BLaER1 (cell line): Measurements from ENCODE around the gene PHOSPHO2.
"Not testable (repeated sequence)": the region's sequence is repeated elsewhere in the genome, so short reads cannot be mapped to it uniquely, and the experiment has no call there.

Experiments
- H3K27ac ChIP-seq: shearing (Covaris generic); formaldehyde crosslinking; 2 replicates; pipeline ENCODE4 v1.8.1; 2022
- H3K27me3 ChIP-seq: shearing (Covaris generic); formaldehyde crosslinking; 2 replicates; pipeline ENCODE4 v1.8.1; 2022
- H3K36me3 ChIP-seq: shearing (Covaris generic); formaldehyde crosslinking; 2 replicates; pipeline ENCODE4 v1.8.1; 2022
- H3K4me1 ChIP-seq: shearing (Covaris generic); formaldehyde crosslinking; 2 replicates; pipeline ENCODE4 v1.8.1; 2022
- H3K4me2 ChIP-seq: shearing (Covaris generic); formaldehyde crosslinking; 2 replicates; pipeline ENCODE4 v1.8.1; 2022
- H3K4me3 ChIP-seq: shearing (Covaris generic); formaldehyde crosslinking; 2 replicates; pipeline ENCODE4 v1.8.1; 2022
- H3K9ac ChIP-seq: shearing (Covaris generic); formaldehyde crosslinking; 2 replicates; pipeline ENCODE4 v1.8.1; 2022
- H3K9me3 ChIP-seq: shearing (Covaris generic); formaldehyde crosslinking; 2 replicates; pipeline ENCODE4 v1.8.1; 2022
- H4K20me1 ChIP-seq: shearing (Covaris generic); formaldehyde crosslinking; 2 replicates; pipeline ENCODE4 v1.8.1; 2022
- Cebpa-rat ChIP-seq: shearing (Covaris generic); IDR thresholded peaks from 2 replicates; pipeline ENCODE4 v1.8.1; 2022

Gene PHOSPHO2

DNA sequence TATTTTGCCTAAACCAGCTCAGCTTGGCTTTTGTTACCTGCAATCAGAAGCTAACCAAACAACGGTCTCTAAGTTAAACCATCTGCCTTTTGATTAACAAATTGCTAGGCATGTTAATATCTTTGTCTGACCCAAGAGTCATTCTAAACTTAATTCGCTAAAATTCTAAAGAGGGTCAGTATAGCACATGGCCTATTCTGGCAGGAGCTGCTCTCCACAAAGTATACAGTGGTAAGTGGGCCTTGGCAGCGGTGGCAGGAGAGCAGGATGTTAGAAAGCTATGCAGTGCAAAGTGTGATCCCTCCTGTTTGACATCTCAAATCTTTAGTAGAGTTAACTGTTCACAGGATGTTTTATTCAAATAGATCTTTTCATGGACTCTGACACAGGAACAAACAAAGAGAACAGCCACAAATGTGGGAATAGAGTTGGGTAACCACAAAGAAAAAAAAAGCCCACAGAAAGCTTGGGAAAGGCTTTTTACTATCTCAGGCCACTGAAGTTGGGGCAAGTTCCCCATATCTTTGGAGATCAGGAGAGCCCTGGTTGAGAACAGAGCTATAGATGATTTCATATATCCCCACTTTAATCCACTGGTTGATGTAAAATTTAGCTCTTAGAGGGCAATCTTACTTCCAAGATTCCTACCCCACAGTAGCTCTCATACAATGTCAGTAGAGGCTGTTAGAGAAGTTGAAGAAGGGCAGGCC lies 10.7 kb upstream of the PHOSPHO2 start:
- Histone ChIP-seq H3K9ac (no peak overlapping the region), H3K4me3 (no peak overlapping the region), H3K36me3 (no peaks in the 10 kb centered on the region), H4K20me1 (no peaks in the 10 kb centered on the region), H3K9me3 (peaks cover 13% of the 10 kb centered on the region), H3K27me3 (no peaks in the 10 kb centered on the region), H3K27ac (no peak overlapping the region), H3K4me2 (no peak overlapping the region), H3K4me1 (no peaks in the 10 kb centered on the region)
- no peak for TF ChIP-seq Cebpa-rat

- H4K20me1 ChIP-seq = no peaks in the 10 kb centered on the region
These were observed 10.1 kb upstream of the PHOSPHO2 start for GRCh38 chr2:169684135-169684565.

DNA sequence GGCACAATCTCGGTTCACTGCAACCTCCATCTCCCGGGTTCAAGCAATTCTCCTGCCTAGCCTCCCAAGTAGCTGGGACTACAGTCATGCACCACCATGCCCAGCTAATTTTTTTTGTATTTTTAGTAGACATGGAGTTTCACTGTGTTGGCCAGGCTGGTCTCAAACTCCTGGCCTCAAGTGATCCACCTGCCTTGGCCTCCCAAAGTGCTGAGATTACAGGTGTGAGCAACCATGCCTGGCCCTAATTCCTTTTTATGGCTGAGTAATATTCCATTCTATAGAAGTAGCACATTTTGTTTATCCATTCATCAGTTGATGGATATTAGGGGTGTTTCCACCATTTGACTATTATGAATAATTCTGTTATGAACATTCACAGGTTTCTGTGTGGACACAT lies 9.6 kb upstream of the PHOSPHO2 start:
- H3K4me2 ChIP-seq, H3K9ac ChIP-seq, H3K4me3 ChIP-seq, H3K36me3 ChIP-seq, H3K27me3 ChIP-seq, H3K27ac ChIP-seq, H3K4me1 ChIP-seq, H4K20me1 ChIP-seq: not testable (repeated sequence)
- peaks cover 18% of the 10 kb centered on the region for H3K9me3 ChIP-seq

More at GRCh38 chr2:169684135-169684565, 10.1 kb upstream of the PHOSPHO2 start:
- Histone ChIP-seq H3K27me3 (no peaks in the 10 kb centered on the region), H3K36me3 (no peaks in the 10 kb centered on the region), H3K4me2 (no peak overlapping the region), H3K4me1 (no peaks in the 10 kb centered on the region), H3K4me3 (no peak overlapping the region), H3K9ac (no peak overlapping the region), H3K27ac (no peak overlapping the region), H3K9me3 (peaks cover 18% of the 10 kb centered on the region)
- TF ChIP-seq Cebpa-rat = no peak

- not testable (repeated sequence) for H3K36me3 ChIP-seq, H3K9ac ChIP-seq, H3K4me1 ChIP-seq, H3K4me2 ChIP-seq, H3K27ac ChIP-seq, H3K27me3 ChIP-seq, H4K20me1 ChIP-seq, H3K4me3 ChIP-seq
- peaks cover 31% of the 10 kb centered on the region for H3K9me3 ChIP-seq
These were observed 7.4 kb upstream of the PHOSPHO2 start for GRCh38 chr2:169686825-169687224.

- not testable (repeated sequence) for H3K27ac ChIP-seq, H3K27me3 ChIP-seq, H3K4me3 ChIP-seq, H3K9ac ChIP-seq, H3K4me2 ChIP-seq, H4K20me1 ChIP-seq, H3K4me1 ChIP-seq, H3K36me3 ChIP-seq
- peaks cover 31% of the 10 kb centered on the region for H3K9me3 ChIP-seq
These were observed 6.3 kb upstream of the PHOSPHO2 start for GRCh38 chr2:169687943-169688342.

GRCh38 chr2:169690958-169691357 lies 3.3 kb upstream of the PHOSPHO2 start:
- Histone ChIP-seq H3K27ac (no peak overlapping the region), H3K9ac (no peak overlapping the region), H3K27me3 (no peaks in the 10 kb centered on the region), H3K4me2 (no peak overlapping the region), H3K4me3 (no peak overlapping the region), H4K20me1 (no peaks in the 10 kb centered on the region), H3K4me1 (peaks cover 18% of the 10 kb centered on the region), H3K36me3 (no peaks in the 10 kb centered on the region), H3K9me3 (peaks cover 31% of the 10 kb centered on the region)
- no peak for TF ChIP-seq Cebpa-rat

DNA sequence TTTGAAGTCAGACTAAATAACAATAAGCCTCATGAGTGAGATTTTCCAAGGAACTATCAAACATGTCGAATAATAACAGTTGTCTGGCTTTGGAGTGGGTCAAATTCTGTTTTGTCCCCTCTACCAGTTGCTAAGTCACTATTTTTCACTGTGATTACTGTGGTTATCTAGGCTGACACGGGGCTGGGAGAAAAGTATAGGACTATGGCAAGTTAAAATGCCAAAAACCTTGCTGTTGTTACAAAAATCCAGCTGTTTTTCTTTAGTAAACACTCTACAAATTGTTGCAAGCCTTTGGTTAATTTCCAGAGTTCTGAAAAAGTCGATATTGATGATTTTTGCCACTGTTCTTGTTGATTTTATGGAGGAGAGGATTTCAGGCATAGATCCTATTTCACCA lies 1.6 kb upstream of the PHOSPHO2 start:
- no peak for TF ChIP-seq Cebpa-rat

GRCh38 chr2:169693360-169693759 lies 909 bp upstream of the PHOSPHO2 start:
- Histone ChIP-seq H3K9me3 (peaks cover 20% of the 10 kb centered on the region; the same call in 1 of the 2 replicates), H3K27ac (no peak overlapping the region), H3K27me3 (no peaks in the 10 kb centered on the region), H3K36me3 (no peaks in the 10 kb centered on the region), H3K9ac (no peak overlapping the region), H3K4me1 (peaks cover 18% of the 10 kb centered on the region), H4K20me1 (no peaks in the 10 kb centered on the region), H3K4me2 (peak overlapping the region; percentile 86), H3K4me3 (no peak overlapping the region)
- TF ChIP-seq Cebpa-rat = no peak

More for the DNA sequence above, 1.6 kb upstream of the PHOSPHO2 start:
- no peaks in the 10 kb centered on the region for H4K20me1 ChIP-seq
- no peak overlapping the region for H3K27ac ChIP-seq
- no peak overlapping the region for H3K4me2 ChIP-seq
- H3K4me1 ChIP-seq = peaks cover 18% of the 10 kb centered on the region
- H3K9ac ChIP-seq = no peak overlapping the region
- no peaks in the 10 kb centered on the region for H3K36me3 ChIP-seq
- H3K9me3 ChIP-seq = peaks cover 26% of the 10 kb centered on the region
- no peak overlapping the region for H3K4me3 ChIP-seq
- no peaks in the 10 kb centered on the region for H3K27me3 ChIP-seq

DNA sequence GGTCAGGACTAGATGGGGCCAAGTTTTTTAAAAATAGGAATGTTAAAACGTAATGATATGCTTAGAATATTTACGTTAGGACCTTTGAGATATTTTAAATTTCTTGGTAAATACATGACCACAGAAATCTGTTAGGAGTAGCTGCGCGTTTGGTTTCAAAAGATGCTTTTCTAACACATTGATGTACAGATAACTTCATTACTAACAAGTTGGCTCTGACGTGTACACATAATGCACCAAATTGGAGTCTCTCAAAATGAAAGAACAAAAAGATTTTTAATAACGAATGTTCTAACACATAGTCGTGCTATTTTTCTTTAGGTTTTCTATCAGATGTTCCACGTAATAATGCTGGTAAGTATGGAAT lies 608 bp downstream of the PHOSPHO2 start:
- TF ChIP-seq Cebpa-rat = no peak
- peak overlapping the region; percentile 79 for H3K4me3 ChIP-seq

GRCh38 chr2:169696381-169696780 lies 2.1 kb downstream of the PHOSPHO2 start:
- Histone ChIP-seq H4K20me1 (no peaks in the 10 kb centered on the region), H3K27ac (no peak overlapping the region), H3K36me3 (peaks cover 7% of the 10 kb centered on the region), H3K27me3 (no peaks in the 10 kb centered on the region), H3K9ac (no peak overlapping the region), H3K4me2 (no peak overlapping the region), H3K4me3 (no peak overlapping the region), H3K9me3 (no peaks in the 10 kb centered on the region), H3K4me1 (peaks cover 18% of the 10 kb centered on the region)
- TF ChIP-seq Cebpa-rat = no peak

More for the DNA sequence above, 608 bp downstream of the PHOSPHO2 start:
- H3K27ac ChIP-seq = peak overlapping the region; percentile 64
- no peaks in the 10 kb centered on the region for H3K27me3 ChIP-seq
- 0 out of 2 replicates have a peak, but pooled peaks cover 11% of the 10 kb centered on the region for H3K9me3 ChIP-seq
- peak overlapping the region; percentile 86 for H3K4me2 ChIP-seq
- H3K9ac ChIP-seq = peak overlapping the region; percentile 83
- peaks cover 18% of the 10 kb centered on the region for H3K4me1 ChIP-seq
- peaks cover 7% of the 10 kb centered on the region for H3K36me3 ChIP-seq
- no peaks in the 10 kb centered on the region for H4K20me1 ChIP-seq

DNA sequence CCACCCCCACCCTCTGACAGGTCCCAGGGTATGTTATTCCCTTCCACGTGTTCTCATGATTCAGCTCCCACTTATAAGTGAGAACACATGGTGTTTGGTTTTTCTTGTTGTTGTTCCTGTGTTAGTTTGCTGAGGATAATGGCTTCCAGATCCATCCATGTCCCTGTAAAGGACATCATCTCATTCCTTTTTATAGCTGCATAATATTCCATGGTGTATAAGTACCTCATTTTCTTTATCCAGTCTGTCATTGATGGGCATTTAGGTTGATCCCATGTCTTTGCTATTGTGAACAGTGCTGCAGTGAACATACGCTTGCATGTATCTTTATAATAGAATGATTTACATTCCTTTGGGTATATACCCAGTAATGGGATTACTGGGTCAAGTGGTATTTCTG lies 4.9 kb downstream of the PHOSPHO2 start:
- not testable (repeated sequence) for H3K4me2 ChIP-seq, H3K27ac ChIP-seq, H4K20me1 ChIP-seq, H3K4me3 ChIP-seq, H3K27me3 ChIP-seq, H3K9ac ChIP-seq, H3K9me3 ChIP-seq
- H3K36me3 ChIP-seq = peaks cover 11% of the 10 kb centered on the region
- peaks cover 11% of the 10 kb centered on the region for H3K4me1 ChIP-seq
